ENCODE results near the gene PDZD7. TPM values are rescaled to one million over a fixed set of nuclear protein-coding genes. Genes with fewer than 3 reads are reported as not detected.

The PDZD7 gene
- polyA plus RNA-seq, 1 of the 3 experiments (the other 2 are of a cell fraction): 1.9 TPM

DNA sequence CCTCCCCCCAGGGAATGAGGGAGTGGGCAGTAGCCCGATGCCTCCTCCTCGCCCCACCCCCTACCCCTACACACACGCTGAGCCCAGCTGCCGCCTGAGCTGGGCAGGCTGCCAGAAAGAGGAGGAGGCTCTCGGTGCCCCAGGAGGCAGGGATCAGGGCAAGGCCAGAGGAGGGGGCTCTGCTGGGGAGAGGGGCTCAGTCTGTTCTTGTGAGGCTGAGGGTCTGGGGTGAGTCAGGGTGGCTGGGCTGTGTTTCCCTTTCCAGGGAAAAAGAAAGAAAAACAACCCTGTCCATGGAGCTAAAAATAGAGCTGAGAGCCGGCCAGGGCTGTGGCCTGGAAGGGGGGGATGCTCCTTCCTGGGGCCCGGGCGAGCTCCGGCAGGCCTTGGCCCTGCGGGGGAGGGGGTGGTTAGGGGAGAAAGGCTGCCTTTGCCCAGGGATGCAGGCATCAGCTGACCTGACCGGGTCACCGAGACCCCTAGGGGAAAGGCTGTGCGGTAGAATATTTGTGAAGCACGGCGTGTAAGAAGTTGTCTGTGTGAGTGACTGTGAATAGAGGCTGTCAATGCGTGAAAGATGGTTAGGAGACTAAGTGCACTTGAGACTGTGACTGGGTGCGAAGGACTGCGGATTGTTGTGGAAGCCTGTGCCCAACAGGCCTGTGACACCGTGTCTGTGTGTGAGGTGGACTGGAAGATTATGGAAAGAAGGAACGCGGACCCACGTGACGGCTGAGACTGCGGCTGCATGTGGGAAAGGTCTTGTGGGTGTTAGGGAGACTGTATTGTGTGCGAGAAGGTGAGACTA, 32.5 kb downstream of the PDZD7 start:
- Histone ChIP-seq H2AFZ (ENCODE audit: low read depth) (peak overlapping the region; percentile 72; the same call in 1 of the 2 replicates), H3K79me2 (ENCODE audit: insufficient read depth) (peaks cover 50% of the 10 kb centered on the region), H3K27ac (ENCODE audit: low read depth in 2 of 2, low read length in 1 of 2) (peak overlapping the region; percentile 98 to 99), H4K20me1 (ENCODE audit: insufficient read depth) (peaks cover 20% of the 10 kb centered on the region), H3K9me3 (no peaks in the 10 kb centered on the region), H3K9ac (peak overlapping the region; percentile 99), H3K4me3 (ENCODE audit: low read depth in 2 of 2, low read length in 1 of 2) (peak overlapping the region; percentile 66 to 90), H3K36me3 (replicated peaks in 1 of 2; ENCODE audit: control insufficient read depth in 1 of 2, insufficient read depth in 2 of 2, low read length in 1 of 2) (peaks cover 15 to 28% of the 10 kb centered on the region in 2 experiments), H3K27me3 (ENCODE audit: insufficient read depth) (no peaks in the 10 kb centered on the region), H3K9me2 (no peaks in the 10 kb centered on the region), H3F3A (replicated peaks; ENCODE audit: insufficient read depth) (peaks cover 36% of the 10 kb centered on the region), H3K4me1 (ENCODE audit: control insufficient read depth in 1 of 2, insufficient read depth in 2 of 2, low read depth in 1 of 2, low read length in 1 of 2) (peaks cover 20 to 37% of the 10 kb centered on the region in 2 experiments; a peak in 3 of 4 replicates), H3K4me2 (peak overlapping the region; percentile 97)
- ChIA-PET POLR2A (interaction anchor here (0.6 to 2.2 kb wide), 6 partner anchors 11 to 639 kb away, joined by 3 to 8 read pairs (median 4); partner anchors contain the start of genes MRPL43, SLF2 and TWNK), CTCF (interaction anchor here (0.6 to 24.5 kb wide), 18 partner anchors 11 to 1120 kb away, joined by 3 to 443 read pairs (median 5); partner anchors contain the start of genes MRPL43, PDZD7, SEMA4G and SFXN3)
- DNase-seq: peak; percentile 96
- TF ChIP-seq NRF1 (IDR thresholded peaks at IDR 0.05; ENCODE audit: low read depth, low read length) (no peak), ZBTB33 (IDR thresholded peaks at IDR 0.05; ENCODE audit: borderline replicate concordance, low read depth) (no peak), NFIC (IDR thresholded peaks at IDR 0.05; ENCODE audit: borderline replicate concordance) (peak; percentile 85), USF1 (IDR thresholded peaks at IDR 0.05; ENCODE audit: borderline replicate concordance, low read depth) (peak; percentile 65; the same call in 1 of the 2 replicates), RXRA (IDR thresholded peaks at IDR 0.05; ENCODE audit: borderline replicate concordance, low read depth) (peak; percentile 39; the same call in 1 of the 2 replicates), TCF12 (IDR thresholded peaks at IDR 0.05) (peak; percentile 60), CTCF (IDR thresholded peaks at IDR 0.05) (no peak), MAX (IDR thresholded peaks at IDR 0.05; ENCODE audit: low read depth) (peak; percentile 2; the same call in 1 of the 2 replicates), GATA2 (CRISPR knock-in tag; IDR thresholded peaks at IDR 0.05) (no peak), FOXM1 (IDR thresholded peaks at IDR 0.05; ENCODE audit: low read depth) (no peak), FOSL2 (IDR thresholded peaks at IDR 0.05; ENCODE audit: borderline replicate concordance, low read depth) (no peak), CHD2 (IDR thresholded peaks at IDR 0.05; ENCODE audit: low read length, partially characterized antibody) (peak; percentile 68), RFX5 (IDR thresholded peaks at IDR 0.05; ENCODE audit: low read length) (no peak), MEF2A (IDR thresholded peaks at IDR 0.05; ENCODE audit: borderline replicate concordance, low read depth) (peak; percentile 96)
- TF ChIP-seq, protein P1, sequence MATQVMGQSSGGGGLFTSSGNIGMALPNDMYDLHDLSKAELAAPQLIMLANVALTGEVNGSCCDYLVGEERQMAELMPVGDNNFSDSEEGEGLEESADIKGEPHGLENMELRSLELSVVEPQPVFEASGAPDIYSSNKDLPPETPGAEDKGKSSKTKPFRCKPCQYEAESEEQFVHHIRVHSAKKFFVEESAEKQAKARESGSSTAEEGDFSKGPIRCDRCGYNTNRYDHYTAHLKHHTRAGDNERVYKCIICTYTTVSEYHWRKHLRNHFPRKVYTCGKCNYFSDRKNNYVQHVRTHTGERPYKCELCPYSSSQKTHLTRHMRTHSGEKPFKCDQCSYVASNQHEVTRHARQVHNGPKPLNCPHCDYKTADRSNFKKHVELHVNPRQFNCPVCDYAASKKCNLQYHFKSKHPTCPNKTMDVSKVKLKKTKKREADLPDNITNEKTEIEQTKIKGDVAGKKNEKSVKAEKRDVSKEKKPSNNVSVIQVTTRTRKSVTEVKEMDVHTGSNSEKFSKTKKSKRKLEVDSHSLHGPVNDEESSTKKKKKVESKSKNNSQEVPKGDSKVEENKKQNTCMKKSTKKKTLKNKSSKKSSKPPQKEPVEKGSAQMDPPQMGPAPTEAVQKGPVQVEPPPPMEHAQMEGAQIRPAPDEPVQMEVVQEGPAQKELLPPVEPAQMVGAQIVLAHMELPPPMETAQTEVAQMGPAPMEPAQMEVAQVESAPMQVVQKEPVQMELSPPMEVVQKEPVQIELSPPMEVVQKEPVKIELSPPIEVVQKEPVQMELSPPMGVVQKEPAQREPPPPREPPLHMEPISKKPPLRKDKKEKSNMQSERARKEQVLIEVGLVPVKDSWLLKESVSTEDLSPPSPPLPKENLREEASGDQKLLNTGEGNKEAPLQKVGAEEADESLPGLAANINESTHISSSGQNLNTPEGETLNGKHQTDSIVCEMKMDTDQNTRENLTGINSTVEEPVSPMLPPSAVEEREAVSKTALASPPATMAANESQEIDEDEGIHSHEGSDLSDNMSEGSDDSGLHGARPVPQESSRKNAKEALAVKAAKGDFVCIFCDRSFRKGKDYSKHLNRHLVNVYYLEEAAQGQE (IDR thresholded peaks at IDR 0.05; ENCODE audit: low read depth, low read length): peak; percentile 10; the same call in 1 of the 2 replicates
- TF ChIP-seq, protein P2, sequence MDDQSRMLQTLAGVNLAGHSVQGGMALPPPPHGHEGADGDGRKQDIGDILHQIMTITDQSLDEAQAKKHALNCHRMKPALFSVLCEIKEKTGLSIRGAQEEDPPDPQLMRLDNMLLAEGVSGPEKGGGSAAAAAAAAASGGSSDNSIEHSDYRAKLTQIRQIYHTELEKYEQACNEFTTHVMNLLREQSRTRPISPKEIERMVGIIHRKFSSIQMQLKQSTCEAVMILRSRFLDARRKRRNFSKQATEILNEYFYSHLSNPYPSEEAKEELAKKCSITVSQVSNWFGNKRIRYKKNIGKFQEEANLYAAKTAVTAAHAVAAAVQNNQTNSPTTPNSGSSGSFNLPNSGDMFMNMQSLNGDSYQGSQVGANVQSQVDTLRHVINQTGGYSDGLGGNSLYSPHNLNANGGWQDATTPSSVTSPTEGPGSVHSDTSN (IDR thresholded peaks at IDR 0.05): no peak
- 4% methylated on average over 24 of the region's 25 CpGs for WGBS (ENCODE audit: low lambda C conversion rate)
